Measurements from ENCODE around the gene CACNA1B. TPM values are rescaled to one million over a fixed set of nuclear protein-coding genes. Genes with fewer than 3 reads are reported as not detected.

The CACNA1B gene
- total and polyA plus RNA-seq, 9 of the 15 experiments (the other 6 are each of a cell fraction or from before 2014, with no cell fraction given), result 0.01 to 0.04 TPM; not detected in 7

DNA sequence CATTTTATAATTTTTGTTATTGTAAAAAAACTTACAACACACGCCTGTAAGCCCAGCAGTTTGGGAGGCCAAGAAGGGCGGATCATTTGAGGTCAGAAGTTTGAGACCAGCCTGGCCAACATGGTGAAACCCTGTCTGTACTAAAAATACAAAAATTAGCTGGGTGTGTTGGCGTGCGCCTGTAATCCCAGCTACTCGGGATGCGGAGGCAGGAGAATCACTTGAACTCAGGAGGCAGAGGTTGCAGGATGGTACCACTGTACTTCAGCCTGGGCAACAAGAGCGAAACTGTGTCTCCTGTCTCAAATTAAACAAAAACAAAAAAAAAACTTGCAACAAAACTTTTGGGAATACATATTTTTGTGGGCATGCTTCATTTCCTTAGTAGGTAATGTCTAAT lies 164.6 kb downstream of the CACNA1B start:
- peaks cover 6% of the 10 kb centered on the region; the same call in 1 of the 2 replicates for H4K20me1 ChIP-seq (replicated peaks; ENCODE audit: control insufficient read depth, insufficient read depth, low read length)
- TF ChIP-seq, protein P1, sequence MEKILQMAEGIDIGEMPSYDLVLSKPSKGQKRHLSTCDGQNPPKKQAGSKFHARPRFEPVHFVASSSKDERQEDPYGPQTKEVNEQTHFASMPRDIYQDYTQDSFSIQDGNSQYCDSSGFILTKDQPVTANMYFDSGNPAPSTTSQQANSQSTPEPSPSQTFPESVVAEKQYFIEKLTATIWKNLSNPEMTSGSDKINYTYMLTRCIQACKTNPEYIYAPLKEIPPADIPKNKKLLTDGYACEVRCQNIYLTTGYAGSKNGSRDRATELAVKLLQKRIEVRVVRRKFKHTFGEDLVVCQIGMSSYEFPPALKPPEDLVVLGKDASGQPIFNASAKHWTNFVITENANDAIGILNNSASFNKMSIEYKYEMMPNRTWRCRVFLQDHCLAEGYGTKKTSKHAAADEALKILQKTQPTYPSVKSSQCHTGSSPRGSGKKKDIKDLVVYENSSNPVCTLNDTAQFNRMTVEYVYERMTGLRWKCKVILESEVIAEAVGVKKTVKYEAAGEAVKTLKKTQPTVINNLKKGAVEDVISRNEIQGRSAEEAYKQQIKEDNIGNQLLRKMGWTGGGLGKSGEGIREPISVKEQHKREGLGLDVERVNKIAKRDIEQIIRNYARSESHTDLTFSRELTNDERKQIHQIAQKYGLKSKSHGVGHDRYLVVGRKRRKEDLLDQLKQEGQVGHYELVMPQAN (IDR thresholded peaks at IDR 0.05; ENCODE audit: borderline replicate concordance), result no peak
- TF ChIP-seq GATA2 (CRISPR knock-in tag; IDR thresholded peaks at IDR 0.05) (no peak), ZNF174 (CRISPR knock-in tag; IDR thresholded peaks at IDR 0.05) (no peak), RAD21 (CRISPR knock-in tag; conservative IDR thresholded peaks at IDR 0.05 in 1 of 2, IDR thresholded peaks at IDR 0.05 in 1 of 2) (no peak), MECOM (CRISPR knock-in tag; IDR thresholded peaks at IDR 0.05) (no peak)
- TF ChIP-seq, protein P2, sequence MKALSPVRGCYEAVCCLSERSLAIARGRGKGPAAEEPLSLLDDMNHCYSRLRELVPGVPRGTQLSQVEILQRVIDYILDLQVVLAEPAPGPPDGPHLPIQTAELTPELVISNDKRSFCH (CRISPR knock-in tag; IDR thresholded peaks at IDR 0.05), result no peak
- TF ChIP-seq, protein P2 (tag; IDR thresholded peaks at IDR 0.05), result no peak
- TF ChIP-seq, protein P3, sequence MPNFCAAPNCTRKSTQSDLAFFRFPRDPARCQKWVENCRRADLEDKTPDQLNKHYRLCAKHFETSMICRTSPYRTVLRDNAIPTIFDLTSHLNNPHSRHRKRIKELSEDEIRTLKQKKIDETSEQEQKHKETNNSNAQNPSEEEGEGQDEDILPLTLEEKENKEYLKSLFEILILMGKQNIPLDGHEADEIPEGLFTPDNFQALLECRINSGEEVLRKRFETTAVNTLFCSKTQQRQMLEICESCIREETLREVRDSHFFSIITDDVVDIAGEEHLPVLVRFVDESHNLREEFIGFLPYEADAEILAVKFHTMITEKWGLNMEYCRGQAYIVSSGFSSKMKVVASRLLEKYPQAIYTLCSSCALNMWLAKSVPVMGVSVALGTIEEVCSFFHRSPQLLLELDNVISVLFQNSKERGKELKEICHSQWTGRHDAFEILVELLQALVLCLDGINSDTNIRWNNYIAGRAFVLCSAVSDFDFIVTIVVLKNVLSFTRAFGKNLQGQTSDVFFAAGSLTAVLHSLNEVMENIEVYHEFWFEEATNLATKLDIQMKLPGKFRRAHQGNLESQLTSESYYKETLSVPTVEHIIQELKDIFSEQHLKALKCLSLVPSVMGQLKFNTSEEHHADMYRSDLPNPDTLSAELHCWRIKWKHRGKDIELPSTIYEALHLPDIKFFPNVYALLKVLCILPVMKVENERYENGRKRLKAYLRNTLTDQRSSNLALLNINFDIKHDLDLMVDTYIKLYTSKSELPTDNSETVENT (CRISPR knock-in tag; IDR thresholded peaks at IDR 0.05), result no peak

More for the DNA sequence above, 164.6 kb downstream of the CACNA1B start:
- Histone ChIP-seq H3K36me3 (ENCODE audit: control insufficient read depth, insufficient read depth, low read length) (no peaks in the 10 kb centered on the region), H3K9ac (ENCODE audit: insufficient read depth in 1 of 2, low read depth in 2 of 2, low read length in 2 of 2) (no peak overlapping the region), H2AFZ (ENCODE audit: low read depth, low read length) (no peak overlapping the region), H3K4me3 (no peak overlapping the region), H3K27ac (ENCODE audit: extremely low read depth, low read depth, low read length) (no peak overlapping the region), H3K4me2 (ENCODE audit: insufficient read depth, low read length) (no peak overlapping the region), H3K27me3 (ENCODE audit: control insufficient read depth in 2 of 2, insufficient read depth in 2 of 2, low read length in 2 of 2) (peaks cover 29 to 66% of the 10 kb centered on the region in 2 experiments), H3K4me1 (replicated peaks in 1 of 2; ENCODE audit: control insufficient read depth in 2 of 2, insufficient read depth in 2 of 2, low read length in 2 of 2) (peaks cover 0 to 4% of the 10 kb centered on the region in 2 experiments; a peak in 2 of 5 replicates), H3K9me3 (replicated peaks; ENCODE audit: control insufficient read depth, insufficient read depth, low read depth, low read length) (no peaks in the 10 kb centered on the region), H3K9me1 (ENCODE audit: control insufficient read depth, insufficient read depth, low read length) (no peaks in the 10 kb centered on the region), H3K79me2 (ENCODE audit: control insufficient read depth, insufficient read depth, low read length) (no peaks in the 10 kb centered on the region)
- 4% methylated on average over 7 of the region's 7 CpGs for WGBS (ENCODE audit: insufficient coverage, low coverage, missing lambda C conversion rate)
- in situ Hi-C loops (cut with MboI), result no loop called here
- no peak for FAIRE-seq
- no peak for ATAC-seq
- ChIA-PET POLR2A (interaction anchor here (1.5 kb wide), 1 partner anchor 10 kb away, joined by 6 read pairs; no protein-coding TSS in a partner anchor), CTCF (ENCODE audit: low intra/inter-chr PET ratio) (no interaction called here)
- BruUV-seq (replicated peaks), result no TSS peak
- intact Hi-C loops (cut with micrococcal nuclease), result no loop called here
- no peak for DNase-seq (ENCODE audit: extremely low read depth in 1 of 4, low spot score in 3 of 4)
